Rectal smooth muscle tissue (tissue), 1 donor: ENCODE results near the gene PRDX5.
A peak's percentile ranks its signal among the peaks of the same experiment; 100 is the strongest.

Source experiments
- H3K27ac ChIP-seq: one replicate; pipeline ENCODE4 v1.7.0; 2013; ENCODE audit warnings: low read depth, low read length, inconsistent platforms
- H3K27me3 ChIP-seq: one replicate; pipeline ENCODE4 v1.7.0; 2013; ENCODE audit warnings: low read length; ENCODE audit not compliant: control insufficient read depth, insufficient read depth
- H3K36me3 ChIP-seq: one replicate; pipeline ENCODE4 v1.7.0; 2013; ENCODE audit warnings: low read length; ENCODE audit not compliant: control insufficient read depth, insufficient read depth
- H3K4me1 ChIP-seq: one replicate; pipeline ENCODE4 v1.7.0; 2013; ENCODE audit warnings: low read length; ENCODE audit not compliant: control insufficient read depth, insufficient read depth
- H3K4me3 ChIP-seq: one replicate; pipeline ENCODE4 v1.7.0; 2013; ENCODE audit warnings: low read length
- H3K9ac ChIP-seq: one replicate; pipeline ENCODE4 v1.7.0; 2013; ENCODE audit warnings: low read length

Gene PRDX5

GRCh38 chr11:64294774-64295173 is 23.1 kb upstream of the PRDX5 start:
- H3K27ac ChIP-seq, result no peak overlapping the region
- H3K27me3 ChIP-seq, result peaks cover 53% of the 10 kb centered on the region
- no peak overlapping the region for H3K4me3 ChIP-seq

GRCh38 chr11:64295760-64296159 is 22.2 kb upstream of the PRDX5 start:
- Histone ChIP-seq H3K9ac (no peak overlapping the region), H3K4me1 (peaks cover 3% of the 10 kb centered on the region), H3K4me3 (no peak overlapping the region), H3K36me3 (no peaks in the 10 kb centered on the region), H3K27me3 (peaks cover 62% of the 10 kb centered on the region), H3K27ac (no peak overlapping the region)

More at GRCh38 chr11:64294774-64295173, 23.1 kb upstream of the PRDX5 start:
- peaks cover 2% of the 10 kb centered on the region for H3K4me1 ChIP-seq
- no peak overlapping the region for H3K9ac ChIP-seq
- H3K36me3 ChIP-seq, result no peaks in the 10 kb centered on the region

- no peak overlapping the region for H3K4me3 ChIP-seq
- peaks cover 59% of the 10 kb centered on the region for H3K27me3 ChIP-seq
- H3K27ac ChIP-seq, result no peak overlapping the region
- H3K4me1 ChIP-seq, result peaks cover 5% of the 10 kb centered on the region
- no peak overlapping the region for H3K9ac ChIP-seq
- H3K36me3 ChIP-seq, result no peaks in the 10 kb centered on the region
Measured at GRCh38 chr11:64296236-64296635, 21.7 kb upstream of the PRDX5 start.

GRCh38 chr11:64296830-64297698 is 20.9 kb upstream of the PRDX5 start:
- H3K36me3 ChIP-seq, result no peaks in the 10 kb centered on the region
- no peak overlapping the region for H3K9ac ChIP-seq
- H3K27ac ChIP-seq, result no peak overlapping the region
- no peak overlapping the region for H3K4me3 ChIP-seq
- peaks cover 57% of the 10 kb centered on the region for H3K27me3 ChIP-seq
- H3K4me1 ChIP-seq, result peaks cover 5% of the 10 kb centered on the region

GRCh38 chr11:64297699-64298358 is 20.1 kb upstream of the PRDX5 start:
- H3K27me3 ChIP-seq, result peaks cover 49% of the 10 kb centered on the region
- peaks cover 5% of the 10 kb centered on the region for H3K4me1 ChIP-seq
- H3K9ac ChIP-seq, result no peak overlapping the region
- no peak overlapping the region for H3K27ac ChIP-seq
- no peaks in the 10 kb centered on the region for H3K36me3 ChIP-seq
- H3K4me3 ChIP-seq, result no peak overlapping the region

GRCh38 chr11:64298966-64299846 is 18.7 kb upstream of the PRDX5 start:
- peak overlapping the region; percentile 52 for H3K4me3 ChIP-seq
- no peak overlapping the region for H3K9ac ChIP-seq
- H3K4me1 ChIP-seq, result peaks cover 10% of the 10 kb centered on the region
- peaks cover 42% of the 10 kb centered on the region for H3K27me3 ChIP-seq
- H3K36me3 ChIP-seq, result no peaks in the 10 kb centered on the region
- no peak overlapping the region for H3K27ac ChIP-seq

GRCh38 chr11:64299847-64300648 is 17.9 kb upstream of the PRDX5 start, which contains the start of gene CATSPERZ:
TSS of gene CATSPERZ (plus strand) at chr11:64300358. CDS start at chr11:64300411, 53 bp downstream.
- H3K9ac ChIP-seq, result no peak within 1 kb of the TSS
- H3K27ac ChIP-seq, result no peak within 1 kb of the TSS
- peak within 1 kb of the TSS; percentile 52 for H3K4me3 ChIP-seq
- H3K36me3 ChIP-seq, result no peaks in the 10 kb centered on the region
- peaks cover 11% of the 10 kb centered on the region for H3K4me1 ChIP-seq
- peaks cover 42% of the 10 kb centered on the region for H3K27me3 ChIP-seq

GRCh38 chr11:64303109-64304031 is 14.6 kb upstream of the PRDX5 start:
- peak overlapping the region; percentile 86 for H3K4me3 ChIP-seq
- peak overlapping the region; percentile 99 for H3K27ac ChIP-seq
- H3K27me3 ChIP-seq, result peaks cover 19% of the 10 kb centered on the region
- H3K4me1 ChIP-seq, result peaks cover 11% of the 10 kb centered on the region
- H3K9ac ChIP-seq, result peak overlapping the region; percentile 11
- H3K36me3 ChIP-seq, result no peaks in the 10 kb centered on the region

- Histone ChIP-seq H3K27ac (peak overlapping the region; percentile 99), H3K9ac (peak overlapping the region; percentile 11)
Measured at GRCh38 chr11:64304032-64304315, 13.9 kb upstream of the PRDX5 start.

GRCh38 chr11:64304316-64305072 is 13.4 kb upstream of the PRDX5 start:
- Histone ChIP-seq H3K36me3 (no peaks in the 10 kb centered on the region), H3K4me1 (peaks cover 8% of the 10 kb centered on the region), H3K27ac (peak overlapping the region; percentile 99), H3K4me3 (peak overlapping the region; percentile 86), H3K9ac (peak overlapping the region; percentile 66), H3K27me3 (peaks cover 17% of the 10 kb centered on the region)

More at GRCh38 chr11:64304032-64304315, 13.9 kb upstream of the PRDX5 start:
- Histone ChIP-seq H3K4me1 (peaks cover 11% of the 10 kb centered on the region), H3K36me3 (no peaks in the 10 kb centered on the region), H3K27me3 (peaks cover 18% of the 10 kb centered on the region), H3K4me3 (peak overlapping the region; percentile 86)
